DMS79 treated with DMSO at 0.1 percent for 48 hours (cell line): Measurements from ENCODE around the gene ZNF598.
"Not testable (repeated sequence)": the region's sequence is repeated elsewhere in the genome, so short reads cannot be mapped to it uniquely, and the experiment has no call there.

ENCODE experiments used
- DNase-seq: peaks from one replicate; lab custom pipeline; 2025; lab: John Stamatoyannopoulos, UW

ZNF598 gene

DNA sequence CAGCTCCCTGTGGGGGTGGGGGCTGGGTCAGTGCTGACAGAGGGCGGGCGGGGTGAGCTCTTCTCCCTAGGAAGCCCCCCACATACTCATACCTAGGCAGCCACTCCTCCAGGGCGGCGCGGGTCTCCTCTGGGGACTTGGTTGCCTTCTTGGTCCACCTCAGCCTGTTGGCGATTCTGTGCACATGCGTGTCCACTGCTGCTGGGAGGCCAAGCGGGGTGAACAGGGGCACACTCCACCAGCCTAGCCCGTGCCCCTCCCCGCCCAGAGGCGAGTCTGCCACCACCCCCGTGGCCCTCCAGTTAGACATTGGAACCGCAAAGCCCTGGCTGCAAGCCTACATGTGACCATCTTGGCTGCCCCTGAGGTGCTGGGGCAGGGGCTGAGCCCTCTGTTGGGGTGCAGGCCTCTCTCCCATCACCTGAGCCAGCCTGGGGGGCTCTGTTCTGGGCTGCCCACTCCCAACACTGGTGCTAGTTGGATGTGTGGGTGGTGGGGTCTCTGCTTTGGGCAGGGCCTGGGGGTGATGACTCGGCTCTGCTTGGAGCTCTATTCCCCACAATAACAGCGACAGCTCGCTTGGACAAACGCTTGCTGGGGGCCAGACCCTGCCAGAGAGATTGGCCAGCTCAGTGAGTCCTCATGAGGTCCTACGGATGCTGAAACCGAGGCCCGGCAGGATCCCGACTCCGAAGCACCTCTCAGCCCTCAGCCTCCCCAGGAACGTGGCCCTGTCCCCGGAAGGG is 30.6 kb upstream of the ZNF598 start:
- DNase-seq = no peak

GRCh38 chr16:2039274-2040031 is 29.8 kb upstream of the ZNF598 start:
- no peak for DNase-seq

DNA sequence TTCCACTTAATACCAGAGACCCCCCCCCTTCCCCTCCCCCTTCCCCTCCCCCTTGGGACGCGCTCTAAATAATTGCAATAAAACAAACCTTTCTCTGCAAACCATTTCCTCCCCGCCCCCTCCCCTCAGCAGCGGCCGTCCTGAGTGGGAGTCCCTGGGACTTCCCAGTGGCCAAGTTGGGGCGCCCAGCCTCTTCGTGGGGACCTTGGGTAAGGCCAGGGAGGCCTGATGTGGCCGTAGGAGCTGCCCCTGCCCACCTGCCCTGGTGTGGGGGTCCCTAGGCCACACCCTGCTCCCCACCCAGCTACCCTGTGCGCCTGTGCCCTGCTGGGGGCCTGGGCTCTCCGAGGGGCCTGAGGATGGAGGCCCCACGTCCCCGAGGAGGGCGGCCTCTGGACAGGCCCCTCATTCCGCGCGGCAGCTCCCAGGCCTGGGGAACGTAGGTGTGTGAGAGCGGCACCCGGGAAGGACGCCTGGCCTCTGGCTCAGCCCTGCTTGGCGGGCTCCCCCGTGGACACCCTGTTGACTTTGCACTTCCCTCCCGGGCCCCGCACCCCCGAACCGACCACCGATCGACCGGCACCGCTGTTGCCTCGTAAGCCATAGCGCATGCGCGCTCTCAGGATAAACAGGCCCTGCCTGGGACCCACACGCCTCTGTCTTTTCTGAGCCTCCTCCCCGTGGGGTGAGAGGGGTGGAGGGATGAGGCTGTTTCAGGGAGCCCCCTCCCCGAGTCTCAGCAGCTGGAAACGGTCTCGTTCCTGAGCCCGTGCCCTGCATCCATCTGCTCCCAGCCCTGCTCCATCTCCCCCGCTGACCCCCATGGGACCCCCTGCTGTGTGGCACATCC is 29.0 kb upstream of the ZNF598 start:
- DNase-seq = no peak

DNA sequence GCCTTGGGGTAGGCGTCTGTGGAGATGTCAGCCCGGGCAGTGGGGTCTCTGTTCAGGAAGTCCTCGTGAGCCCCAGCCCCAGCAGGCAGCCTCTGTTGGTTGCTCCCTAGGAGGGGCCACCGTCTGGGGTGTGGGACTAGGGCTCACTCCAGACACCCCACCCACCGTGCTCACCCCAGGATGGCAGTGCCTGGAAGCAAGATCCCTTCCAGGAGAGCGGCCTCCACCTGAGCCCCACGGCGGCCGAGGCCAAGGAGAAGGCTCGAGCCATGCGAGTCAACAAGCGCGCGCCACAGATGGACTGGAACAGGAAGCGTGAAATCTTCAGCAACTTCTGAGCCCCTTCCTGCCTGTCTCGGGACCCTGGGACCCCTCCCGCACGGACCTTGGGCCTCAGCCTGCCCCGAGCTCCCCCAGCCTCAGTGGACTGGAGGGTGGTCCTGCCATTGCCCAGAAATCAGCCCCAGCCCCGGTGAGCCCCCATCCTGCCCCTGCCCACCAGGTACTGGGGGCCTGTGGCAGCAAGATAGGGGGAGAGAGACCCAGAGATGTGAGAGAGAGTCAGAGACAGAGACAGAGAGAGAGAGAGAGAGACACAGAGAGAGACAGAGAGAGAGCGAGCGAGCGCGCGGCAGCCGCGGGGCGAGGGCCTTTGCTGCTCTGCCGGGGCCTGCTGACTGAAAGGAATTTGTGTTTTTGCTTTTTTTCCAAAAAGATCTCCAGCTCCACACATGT is 28.2 kb upstream of the ZNF598 start:
- DNase-seq = no peak

DNA sequence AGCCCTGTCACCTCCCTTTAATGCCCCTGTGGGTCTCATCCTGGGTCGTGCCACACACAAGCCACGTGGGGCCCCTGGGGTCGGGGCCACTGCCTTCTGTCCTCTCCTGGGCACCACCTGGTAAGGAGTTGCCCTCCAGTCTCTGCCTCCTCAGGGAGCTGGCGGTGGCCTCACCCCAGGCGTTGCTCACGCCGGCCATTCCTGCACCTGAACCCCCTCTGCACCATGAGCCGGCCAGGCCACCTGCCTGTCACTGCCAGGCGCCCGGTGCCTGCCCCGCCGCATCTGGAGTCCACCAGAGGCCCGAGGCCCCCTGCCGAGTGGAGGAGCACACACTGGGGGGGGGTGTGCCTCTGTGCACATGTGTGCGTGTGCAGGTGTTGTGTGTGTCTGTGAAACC is 27.5 kb upstream of the ZNF598 start:
- no peak for DNase-seq

- no peak for DNase-seq
These were observed 26.8 kb upstream of the ZNF598 start for GRCh38 chr16:2036200-2036966.

DNA sequence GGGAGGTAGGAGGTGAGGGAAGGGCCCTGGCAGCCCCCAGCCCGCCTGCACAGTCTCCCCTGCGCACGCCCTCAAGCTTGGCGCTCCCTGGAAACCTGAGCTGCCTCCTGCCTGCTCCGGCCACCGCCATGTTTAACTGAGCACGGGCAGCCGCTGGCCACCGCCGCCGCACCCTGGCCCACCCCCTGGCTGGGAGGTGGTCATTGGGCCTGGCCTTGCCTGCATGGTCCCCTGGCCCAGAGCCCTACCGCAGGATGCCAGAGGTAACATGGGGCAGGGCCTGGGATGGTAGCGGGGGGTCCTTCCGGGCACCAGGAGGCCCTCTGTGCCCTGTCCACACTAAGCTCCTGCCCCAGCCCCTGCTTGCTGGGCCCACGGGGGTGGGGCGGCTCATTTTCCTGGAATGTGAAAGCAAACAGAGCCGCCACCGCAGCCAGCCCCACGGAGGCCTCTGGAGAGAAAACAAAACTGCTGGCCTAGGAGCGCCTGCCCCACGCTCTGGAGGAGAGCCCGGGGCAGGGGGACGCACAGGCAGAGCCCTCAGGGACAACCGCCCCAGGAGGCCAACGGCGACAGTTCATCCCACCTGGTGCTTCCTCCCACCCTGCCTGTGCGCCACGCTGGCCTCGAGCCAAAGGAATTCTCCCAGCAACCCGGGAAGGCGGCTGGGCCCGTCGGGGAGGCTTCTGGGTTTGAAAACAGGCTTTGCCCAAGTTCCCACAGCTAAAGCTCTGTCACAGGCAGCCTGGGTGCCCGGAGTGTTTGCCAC is 26.0 kb upstream of the ZNF598 start:
- no peak for DNase-seq

GRCh38 chr16:2034696-2035430 is 25.2 kb upstream of the ZNF598 start:
- DNase-seq = no peak

DNA sequence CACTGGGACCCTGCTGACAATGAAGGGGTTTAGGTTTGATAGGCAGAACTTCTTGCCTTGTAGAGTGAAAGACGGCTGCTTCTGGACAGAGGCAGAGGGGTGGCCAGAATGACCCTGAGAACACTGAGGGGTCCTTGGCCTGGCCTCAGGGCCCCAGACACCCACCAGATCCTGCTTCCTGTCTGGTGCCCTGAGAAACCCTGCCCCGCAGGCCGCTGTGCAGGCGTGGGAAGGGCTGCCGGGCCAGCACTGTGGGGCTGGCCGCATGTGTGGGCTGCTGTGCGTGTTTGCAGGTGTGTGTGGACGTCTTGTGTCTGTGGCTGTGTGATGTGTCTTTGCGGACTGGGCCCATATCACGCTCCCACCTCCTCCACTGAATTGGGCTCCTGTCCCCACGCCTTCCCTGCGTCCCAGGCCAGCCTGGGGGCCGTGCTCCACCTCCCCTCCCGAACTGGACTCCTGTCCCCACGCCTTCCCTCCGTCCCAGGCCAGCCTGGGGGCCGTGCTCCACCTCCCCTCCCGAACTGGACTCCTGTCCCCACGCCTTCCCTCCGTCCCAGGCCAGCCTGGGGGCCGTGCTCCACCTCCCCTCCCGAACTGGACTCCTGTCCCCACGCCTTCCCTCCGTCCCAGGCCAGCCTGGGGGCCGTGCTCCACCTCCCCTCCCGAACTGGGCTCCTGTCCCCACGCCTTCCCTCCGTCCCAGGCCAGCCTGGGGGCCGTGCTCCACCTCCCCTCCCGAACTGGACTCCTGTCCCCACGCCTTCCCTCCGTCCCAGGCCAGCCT is 24.5 kb upstream of the ZNF598 start:
- not testable (repeated sequence) for DNase-seq

DNA sequence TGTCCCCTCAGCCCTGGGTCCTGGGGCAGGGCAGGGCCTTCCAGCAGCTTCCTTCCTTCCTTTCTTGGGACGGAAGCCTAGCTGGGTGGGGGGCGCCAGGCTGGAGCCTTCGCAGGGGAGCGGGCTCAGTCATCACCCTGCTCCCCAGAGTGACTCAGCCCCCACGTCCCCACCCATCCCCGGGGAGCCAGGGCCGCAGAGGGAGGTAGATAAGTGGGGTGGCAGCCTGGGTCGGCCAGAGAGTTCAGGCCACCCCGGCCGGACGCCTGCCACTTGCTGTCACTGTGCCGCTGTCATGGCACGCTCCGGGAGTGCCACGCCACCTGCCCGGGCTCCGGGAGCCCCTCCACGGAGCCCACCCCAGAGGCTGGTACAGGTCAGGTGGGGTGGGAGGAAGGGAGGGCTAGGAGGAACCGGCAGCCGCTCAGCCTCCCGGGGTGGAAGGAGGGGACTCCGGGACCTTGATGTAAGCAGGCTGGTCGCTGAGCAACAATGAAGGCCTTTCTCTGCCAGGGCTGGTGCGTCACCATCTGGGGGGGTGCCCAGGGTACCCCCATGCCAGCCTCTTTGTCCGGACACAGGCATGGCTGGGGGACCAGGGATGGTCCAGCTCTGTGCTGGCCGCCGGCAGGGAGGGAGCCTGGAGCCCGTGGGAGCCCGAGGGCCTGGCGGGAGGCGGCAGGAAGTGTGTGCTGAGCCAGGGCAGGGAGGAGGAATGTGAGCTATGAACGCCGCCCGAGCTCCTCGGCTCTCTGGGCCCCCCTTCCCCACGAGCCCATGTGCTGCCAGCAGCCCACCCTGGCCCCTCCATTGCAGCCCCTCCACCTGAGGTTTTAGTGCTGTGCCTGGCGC is 23.7 kb upstream of the ZNF598 start:
- no peak for DNase-seq

DNA sequence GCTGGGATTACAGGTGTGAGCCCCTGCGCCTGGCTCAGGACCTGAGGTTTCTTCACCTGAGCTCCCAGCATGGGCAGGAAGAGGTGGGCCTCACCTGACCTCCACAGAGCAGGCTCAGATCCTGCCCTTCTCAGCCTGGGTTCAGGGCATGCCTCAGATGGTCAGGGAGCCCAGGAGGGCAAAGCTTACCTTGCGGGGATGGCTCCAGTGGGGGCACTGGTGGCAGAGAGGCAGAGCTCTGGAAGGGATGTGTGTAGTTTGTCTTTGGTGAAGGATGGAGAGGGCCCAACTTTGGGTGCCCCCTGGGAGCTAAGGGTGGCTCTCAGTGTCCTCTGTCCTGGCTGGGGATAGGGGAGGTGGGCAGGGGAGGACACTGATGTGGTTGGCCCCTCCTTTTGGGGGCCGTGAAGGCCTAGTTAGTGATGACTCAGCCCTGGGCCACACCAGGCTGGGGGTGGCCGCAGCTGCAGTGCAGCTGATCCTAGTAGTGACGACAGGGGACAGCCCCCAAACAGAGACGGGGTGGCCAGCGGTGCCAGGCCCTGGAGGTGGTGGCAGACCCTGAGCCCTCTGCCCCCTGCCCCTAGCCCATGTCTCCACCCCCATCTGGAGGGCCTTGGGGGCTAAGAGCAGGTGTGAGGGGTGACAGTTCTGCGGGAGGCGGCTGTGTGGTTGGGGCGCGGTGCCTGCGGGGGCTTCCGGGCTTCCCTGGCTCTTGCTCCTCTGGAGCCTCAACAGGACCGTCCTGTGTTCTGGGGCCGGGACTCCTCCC is 22.9 kb upstream of the ZNF598 start:
- no peak for DNase-seq

DNA sequence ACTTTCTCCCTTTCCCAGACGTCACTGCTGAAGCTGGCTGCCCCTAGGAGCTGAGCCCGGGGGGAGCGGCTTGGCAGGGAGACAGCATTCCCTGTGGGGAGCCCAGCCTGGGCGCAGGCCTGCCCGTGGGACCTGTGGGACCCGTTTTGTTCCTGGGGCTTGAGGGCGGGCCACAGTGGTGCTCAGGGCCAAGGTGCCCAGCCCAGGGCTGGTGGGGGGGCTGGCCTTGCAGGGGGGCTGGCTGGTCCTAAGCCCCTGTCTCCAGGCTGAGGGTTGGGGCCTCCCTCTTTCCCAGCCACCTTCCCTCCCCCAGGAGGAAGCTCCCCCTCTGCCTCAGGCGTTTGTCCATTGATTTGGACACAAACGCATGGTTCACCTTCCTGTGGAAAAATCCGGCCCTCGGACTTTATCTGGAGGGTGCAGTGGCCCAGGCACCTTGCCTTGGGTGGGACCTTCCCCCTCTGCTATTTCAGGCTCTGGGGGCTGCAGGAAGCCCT is 21.5 kb upstream of the ZNF598 start:
- no peak for DNase-seq

GRCh38 chr16:2030036-2030435 is 20.4 kb upstream of the ZNF598 start:
- DNase-seq = no peak

DNA sequence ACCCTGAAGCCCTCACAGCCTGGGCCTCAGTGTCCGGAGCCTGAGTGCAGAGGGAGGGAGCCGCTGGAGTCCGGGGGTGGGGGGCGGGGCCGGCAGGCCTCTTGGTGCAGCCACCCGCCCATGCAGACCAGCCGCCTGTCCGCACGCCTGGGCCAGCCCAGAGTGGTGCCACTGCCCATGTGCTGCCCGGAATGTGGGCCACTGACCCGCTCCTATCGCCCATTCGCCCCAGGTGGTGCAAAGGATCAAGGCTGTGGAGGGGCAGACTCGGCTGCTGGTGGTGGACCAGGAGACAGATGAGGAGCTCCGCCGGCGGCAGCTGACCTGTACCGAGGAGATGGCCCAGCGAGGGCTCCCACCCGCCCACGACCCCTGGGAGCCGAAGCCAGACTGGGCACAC is 19.7 kb upstream of the ZNF598 start:
- no peak for DNase-seq

DNA sequence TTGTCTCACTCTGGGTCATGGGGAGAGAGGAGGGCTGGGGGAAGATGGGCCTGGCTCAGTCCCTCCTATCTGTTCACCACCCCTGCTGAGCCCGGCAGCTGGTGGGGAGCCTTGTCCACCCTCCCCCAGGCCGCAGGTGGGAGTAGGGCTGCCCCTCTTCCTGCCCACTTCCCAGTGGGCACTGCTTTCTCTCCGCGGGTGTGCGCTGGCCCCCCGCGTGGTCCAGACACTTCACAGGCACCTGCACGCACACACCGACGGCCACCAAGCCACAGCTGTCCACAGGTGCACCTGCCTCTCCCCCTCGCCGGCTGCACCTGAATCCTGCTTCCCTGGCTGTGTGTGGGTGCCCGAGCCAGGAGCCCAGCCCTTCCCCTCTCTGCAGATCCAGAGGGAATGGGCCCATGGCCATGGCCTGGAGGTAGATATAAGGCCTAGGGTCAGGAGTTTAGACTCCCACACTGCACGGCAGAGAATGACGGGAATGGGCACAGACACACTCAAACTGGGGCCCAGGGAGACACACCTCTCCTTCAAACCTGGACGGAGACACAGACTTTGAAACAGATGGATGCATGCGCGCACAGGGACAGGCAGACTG is 19.1 kb upstream of the ZNF598 start:
- no peak for DNase-seq

- no peak for DNase-seq
These were observed 18.5 kb upstream of the ZNF598 start for GRCh38 chr16:2028146-2028545.
